Stimulated activated CD8-positive, alpha-beta memory T cell treated with anti-CD3 and anti-CD28 coated beads, Interleukin-4, amount 100 ng/mL, for 4 hours (primary cell): ENCODE results near the gene LEMD3.
"Not testable (repeated sequence)": the region's sequence is repeated elsewhere in the genome, so short reads cannot be mapped to it uniquely, and the experiment has no call there.

Experiments used
- DNase-seq, 2 donors: peaks; one replicate each; pipeline ENCODE4 v3.0.0-alpha.2; 2020; ENCODE audit warnings: low read depth in 2 of 2, low spot score in 1 of 2

LEMD3 gene

GRCh38 chr12:65277994-65278575 lies 108.7 kb downstream of the LEMD3 start:
- DNase-seq: no peak

GRCh38 chr12:65278576-65279368 lies 109.4 kb downstream of the LEMD3 start, which contains the start of gene MSRB3:
Gene MSRB3, plus strand, starts transcription at chr12:65278683. Its CDS starts 29,897 bp downstream, at chr12:65308580.
- no peak for DNase-seq

GRCh38 chr12:65279369-65280112 lies 110.2 kb downstream of the LEMD3 start:
- no peak for DNase-seq

GRCh38 chr12:65280306-65280705 lies 110.9 kb downstream of the LEMD3 start:
- no peak for DNase-seq

- DNase-seq: no peak
Measured at GRCh38 chr12:65282840-65283239, 113.5 kb downstream of the LEMD3 start.

GRCh38 chr12:65285532-65285931 lies 116.1 kb downstream of the LEMD3 start:
- not testable (repeated sequence) for DNase-seq

- DNase-seq: no peak
Measured at GRCh38 chr12:65287426-65287825, 118.0 kb downstream of the LEMD3 start.

- DNase-seq: no peak
Measured at GRCh38 chr12:65292241-65292640, 122.9 kb downstream of the LEMD3 start.

GRCh38 chr12:65293735-65294134 lies 124.4 kb downstream of the LEMD3 start:
- no peak for DNase-seq

GRCh38 chr12:65294641-65295262 lies 125.4 kb downstream of the LEMD3 start:
- DNase-seq: no peak

GRCh38 chr12:65296508-65297265 lies 127.3 kb downstream of the LEMD3 start:
- DNase-seq: no peak
